Mucosa of rectum (tissue), 2 donors: ENCODE data around the gene SNAI3.

Experiments
- H3K27ac ChIP-seq, 2 donors: one replicate each; pipeline ENCODE4 v1.7.0; 2013; ENCODE audit warnings: inconsistent platforms in 2 of 2, low read depth in 2 of 2, low read length in 2 of 2
- H3K27me3 ChIP-seq, 2 donors: one replicate each; pipeline ENCODE4 v1.7.0; 2013; ENCODE audit warnings: low read length in 2 of 2; ENCODE audit not compliant: control insufficient read depth in 2 of 2, insufficient read depth in 2 of 2
- H3K36me3 ChIP-seq, 2 donors: one replicate each; pipeline ENCODE4 v1.7.0; 2013; ENCODE audit warnings: low read length in 2 of 2; ENCODE audit not compliant: control insufficient read depth in 2 of 2, insufficient read depth in 2 of 2
- H3K4me1 ChIP-seq, 2 donors: one replicate each; pipeline ENCODE4 v1.7.0; 2013; ENCODE audit warnings: low read length in 2 of 2, mild to moderate bottlenecking in 1 of 2; ENCODE audit not compliant: control insufficient read depth in 2 of 2, insufficient read depth in 2 of 2
- H3K4me3 ChIP-seq, 2 donors: one replicate each; pipeline ENCODE4 v1.7.0; 2013; ENCODE audit warnings: low read length in 2 of 2
- H3K9ac ChIP-seq, 2 donors: one replicate each; pipeline ENCODE4 v1.7.0; 2013; ENCODE audit warnings: low read length in 2 of 2, low read depth in 1 of 2, mild to moderate bottlenecking in 1 of 2
- H3K9me3 ChIP-seq, 2 donors: one replicate each; pipeline ENCODE4 v1.7.0; 2013; ENCODE audit warnings: low read length in 2 of 2; ENCODE audit not compliant: control insufficient read depth in 2 of 2
- donor health status: healthy.
- donor health status: Normal muscosa, but diverticular disease.

The SNAI3 gene

DNA sequence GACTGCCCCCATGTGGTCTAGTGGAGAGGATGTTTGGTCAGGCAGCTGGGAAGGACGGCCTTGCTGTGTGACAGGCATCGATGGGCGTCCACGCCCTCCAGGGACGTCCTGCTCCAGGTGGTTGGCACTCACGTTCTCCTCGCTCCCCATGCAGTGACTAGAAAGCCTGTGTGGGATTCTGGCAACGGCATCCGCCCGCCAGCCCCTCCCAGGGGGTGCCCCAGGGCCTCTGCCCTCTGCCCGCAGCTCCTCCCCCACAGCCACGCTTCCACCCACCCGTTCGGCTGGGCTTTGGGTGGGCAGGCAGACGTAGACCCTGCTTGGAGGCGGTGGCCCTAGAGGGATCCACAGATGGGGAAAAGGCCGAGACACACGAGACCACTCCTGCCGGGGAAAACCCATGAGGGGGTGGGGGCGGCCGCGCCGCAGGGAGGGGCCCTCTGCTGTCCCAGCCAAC, 52.6 kb downstream of the SNAI3 start:
- Histone ChIP-seq H3K9ac (no peak overlapping the region), H3K27ac (peak overlapping the region; percentile 14 to 65), H3K4me3 (peak overlapping the region in 1 of 2 donors; percentile 20), H3K9me3 (no peaks in the 10 kb centered on the region), H3K36me3 (peaks cover 16 to 26% of the 10 kb centered on the region in 2 donors), H3K27me3 (peaks cover 6 to 8% of the 10 kb centered on the region in 2 donors), H3K4me1 (peaks cover 10 to 16% of the 10 kb centered on the region in 2 donors)

DNA sequence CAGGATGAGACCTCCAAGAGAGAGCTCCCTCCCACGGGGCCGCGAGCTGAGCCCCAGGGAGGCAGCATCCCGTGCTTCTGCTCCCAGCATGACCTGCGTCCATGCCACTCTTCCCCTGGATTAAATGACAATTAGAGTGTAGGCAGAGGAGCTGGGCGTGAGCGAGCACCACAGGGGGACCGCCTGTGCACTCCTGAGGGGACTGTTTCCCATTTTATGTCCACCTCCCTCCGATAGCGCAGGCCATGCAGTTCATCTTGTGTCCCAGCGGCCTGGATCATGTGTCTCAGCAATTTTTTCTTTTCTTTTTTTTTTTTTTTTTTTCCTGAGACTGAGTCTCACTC, 53.7 kb downstream of the SNAI3 start:
- no peak overlapping the region for H3K9ac ChIP-seq
- H3K27ac ChIP-seq: no peak overlapping the region
- H3K4me3 ChIP-seq: no peak overlapping the region
- no peaks in the 10 kb centered on the region for H3K9me3 ChIP-seq
- H3K4me1 ChIP-seq: peaks cover 5 to 11% of the 10 kb centered on the region in 2 donors
- peaks cover 5 to 8% of the 10 kb centered on the region in 2 donors for H3K27me3 ChIP-seq
- peaks cover 22 to 35% of the 10 kb centered on the region in 2 donors for H3K36me3 ChIP-seq

DNA sequence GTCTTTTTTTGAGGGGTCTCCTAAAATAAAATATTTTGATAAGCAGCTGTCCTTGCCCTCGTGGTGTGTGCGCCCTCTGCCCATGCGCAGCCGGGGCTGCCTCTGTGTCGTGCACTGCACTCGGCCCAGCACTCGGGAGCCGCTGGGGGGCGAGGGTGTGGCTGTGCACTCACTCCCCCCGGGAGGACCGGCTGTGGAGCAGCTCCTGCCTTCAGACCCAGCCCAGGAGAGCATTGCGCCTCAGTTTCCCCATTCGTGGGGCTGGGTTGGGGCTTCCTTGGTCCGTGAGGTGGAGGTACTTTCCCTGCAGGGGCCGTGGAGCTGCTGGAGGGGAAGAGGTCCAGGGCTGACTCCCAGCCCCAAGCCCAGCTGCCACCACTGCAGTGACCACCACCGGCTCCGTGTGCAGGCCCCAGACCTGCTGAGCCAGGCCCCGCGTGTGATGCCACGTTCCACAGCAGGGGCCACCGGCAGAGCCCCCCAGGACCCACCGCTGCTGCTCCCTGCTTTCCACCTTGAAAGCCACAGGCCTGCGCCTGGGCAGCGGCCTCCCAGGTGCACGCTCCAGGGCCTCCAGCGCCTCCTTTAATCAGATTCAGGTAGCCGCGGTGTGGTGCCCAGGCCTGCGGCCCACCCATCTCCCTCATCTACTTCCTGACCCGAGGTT, 54.3 kb downstream of the SNAI3 start:
- peaks cover 5 to 8% of the 10 kb centered on the region in 2 donors for H3K27me3 ChIP-seq
- no peaks in the 10 kb centered on the region for H3K9me3 ChIP-seq
- peaks cover 27 to 39% of the 10 kb centered on the region in 2 donors for H3K36me3 ChIP-seq
- H3K4me1 ChIP-seq: peaks cover 5 to 11% of the 10 kb centered on the region in 2 donors
- H3K27ac ChIP-seq: no peak overlapping the region
- no peak overlapping the region for H3K4me3 ChIP-seq
- H3K9ac ChIP-seq: no peak overlapping the region

DNA sequence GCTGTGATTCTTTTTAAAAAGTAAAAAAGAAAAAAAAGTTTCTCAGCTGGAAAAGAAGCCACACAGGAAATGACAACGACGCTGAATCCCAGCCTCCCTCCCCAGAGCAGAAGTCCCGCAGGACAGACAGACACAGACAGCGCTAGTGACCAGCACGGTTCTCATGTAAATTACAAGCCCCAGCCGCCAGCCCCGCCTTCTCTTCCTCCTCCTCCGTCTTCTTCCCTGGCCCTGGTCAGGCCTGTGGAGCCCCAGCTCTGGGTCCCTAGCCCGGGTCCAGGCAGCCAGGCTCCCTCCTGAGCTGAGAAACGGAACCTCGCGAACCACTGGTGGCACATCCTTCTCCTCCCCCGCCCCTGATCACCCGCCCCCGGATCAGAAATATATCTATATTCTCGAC, 54.9 kb downstream of the SNAI3 start:
- H3K36me3 ChIP-seq: peaks cover 27 to 42% of the 10 kb centered on the region in 2 donors
- H3K27me3 ChIP-seq: peaks cover 5 to 8% of the 10 kb centered on the region in 2 donors
- no peak overlapping the region for H3K4me3 ChIP-seq
- no peak overlapping the region for H3K27ac ChIP-seq
- no peaks in the 10 kb centered on the region for H3K9me3 ChIP-seq
- H3K9ac ChIP-seq: no peak overlapping the region
- peaks cover 5 to 11% of the 10 kb centered on the region in 2 donors for H3K4me1 ChIP-seq

DNA sequence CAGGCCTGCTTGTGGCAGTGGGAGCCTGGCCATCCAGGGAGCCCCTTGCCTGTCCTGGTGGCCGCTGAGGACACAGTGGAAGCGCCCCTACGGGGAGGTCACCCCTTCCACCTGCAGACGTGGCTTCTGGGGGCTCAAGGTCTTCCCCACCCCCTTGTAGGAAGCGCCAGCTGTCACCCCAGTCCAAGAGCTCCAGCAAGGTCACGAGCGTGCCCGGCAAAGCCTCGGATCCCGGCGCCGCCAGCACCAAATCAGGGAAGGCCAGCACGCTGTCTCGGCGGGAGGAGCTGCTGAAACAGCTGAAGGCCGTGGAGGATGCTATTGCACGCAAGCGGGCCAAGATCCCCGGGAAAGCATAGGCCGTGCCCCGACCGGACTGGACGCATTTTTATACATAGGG, 55.4 kb downstream of the SNAI3 start:
- Histone ChIP-seq H3K27me3 (peaks cover 2 to 8% of the 10 kb centered on the region in 2 donors), H3K36me3 (peaks cover 27 to 42% of the 10 kb centered on the region in 2 donors), H3K9ac (no peak overlapping the region), H3K27ac (no peak overlapping the region), H3K9me3 (no peaks in the 10 kb centered on the region), H3K4me3 (no peak overlapping the region), H3K4me1 (peaks cover 5 to 11% of the 10 kb centered on the region in 2 donors)

DNA sequence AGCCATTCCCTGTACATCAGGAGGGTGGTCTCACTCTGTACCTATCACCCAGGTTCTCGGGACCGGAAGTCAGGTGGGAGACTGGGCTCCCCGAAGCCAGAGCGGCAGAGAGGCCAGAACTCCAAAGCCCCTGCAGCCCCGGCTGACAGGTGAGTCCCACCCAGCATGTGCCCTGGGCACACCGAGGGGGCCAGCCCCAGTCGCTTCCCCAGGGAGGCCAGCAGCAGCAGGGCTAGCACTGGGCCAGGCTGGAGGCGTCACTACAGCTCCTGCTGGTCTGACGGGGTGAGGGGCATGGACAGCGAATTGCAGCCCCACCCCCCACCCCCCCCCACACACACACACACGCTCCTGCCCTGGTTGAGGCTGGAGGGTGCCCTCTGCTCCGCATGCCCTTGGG, 55.9 kb downstream of the SNAI3 start:
- H3K27me3 ChIP-seq: peaks cover 0 to 7% of the 10 kb centered on the region in 2 donors
- no peak overlapping the region for H3K9ac ChIP-seq
- H3K4me3 ChIP-seq: no peak overlapping the region
- H3K27ac ChIP-seq: no peak overlapping the region
- H3K4me1 ChIP-seq: peaks cover 5 to 11% of the 10 kb centered on the region in 2 donors
- peaks cover 27 to 43% of the 10 kb centered on the region in 2 donors for H3K36me3 ChIP-seq
- no peaks in the 10 kb centered on the region for H3K9me3 ChIP-seq

DNA sequence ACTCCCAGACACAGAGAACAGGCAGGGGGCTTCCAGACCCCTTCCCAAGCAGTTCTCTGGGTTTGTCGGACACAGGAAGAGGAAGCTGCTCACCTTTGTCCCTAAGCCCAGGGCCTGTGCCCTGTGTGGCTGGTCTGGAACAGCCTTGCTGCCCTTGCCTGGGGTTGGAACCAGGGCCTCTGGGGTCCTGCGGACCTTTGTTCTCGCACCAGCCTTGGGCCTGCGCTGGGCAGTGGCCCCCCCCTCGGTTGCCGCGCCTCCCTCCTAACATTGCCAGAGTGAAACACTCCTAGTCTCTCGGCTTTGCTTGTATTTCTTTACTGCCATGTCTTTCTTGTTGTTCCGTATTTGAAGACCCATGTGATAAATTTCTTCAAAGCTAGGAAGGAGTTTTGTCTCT, 56.5 kb downstream of the SNAI3 start:
- no peak overlapping the region for H3K4me3 ChIP-seq
- H3K27ac ChIP-seq: no peak overlapping the region
- H3K36me3 ChIP-seq: peaks cover 32 to 48% of the 10 kb centered on the region in 2 donors
- peaks cover 5 to 8% of the 10 kb centered on the region in 2 donors for H3K4me1 ChIP-seq
- H3K9me3 ChIP-seq: no peaks in the 10 kb centered on the region
- no peak overlapping the region for H3K9ac ChIP-seq
- peaks cover 0 to under 1% of the 10 kb centered on the region in 2 donors for H3K27me3 ChIP-seq

DNA sequence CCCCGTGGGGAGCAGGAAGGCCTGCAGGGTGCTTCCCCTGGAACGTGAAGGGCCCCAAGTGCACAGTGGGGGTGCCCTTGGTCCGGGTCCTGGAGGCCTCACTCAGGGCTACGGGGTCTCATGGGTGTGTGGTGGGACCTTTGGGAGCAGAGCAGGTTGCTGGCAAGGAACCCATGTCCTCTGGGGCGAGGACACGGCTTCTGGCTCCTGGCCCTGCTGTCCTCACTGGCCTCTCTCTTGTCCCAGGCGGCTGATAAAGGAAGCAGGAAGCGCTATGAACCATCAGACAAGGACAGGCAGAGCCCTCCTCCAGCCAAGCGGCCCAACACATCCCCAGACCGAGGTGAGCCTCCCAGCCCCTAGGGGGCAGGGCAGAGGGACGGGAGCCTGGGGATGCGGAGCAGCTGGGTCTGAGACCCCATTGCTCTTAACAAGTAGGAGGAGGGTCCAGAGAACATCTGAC, 57.8 kb downstream of the SNAI3 start:
- Histone ChIP-seq H3K4me3 (no peak overlapping the region), H3K9me3 (no peaks in the 10 kb centered on the region), H3K27me3 (no peaks in the 10 kb centered on the region), H3K36me3 (peaks cover 43 to 57% of the 10 kb centered on the region in 2 donors), H3K9ac (no peak overlapping the region), H3K4me1 (no peaks in the 10 kb centered on the region), H3K27ac (no peak overlapping the region)
